Inflammatory macrophage (primary cell): ENCODE data around the gene NRG3.

ENCODE experiments used
- DNase-seq, 2 donors: peaks; one replicate each; pipeline ENCODE4 v3.0.0-alpha.2; 2020 to 2022

NRG3 gene

GRCh38 chr10:82497439-82497838, 622.4 kb downstream of the NRG3 start:
- DNase-seq: no peak

- DNase-seq: no peak
Observed at GRCh38 chr10:82498976-82499375, 624.0 kb downstream of the NRG3 start.

GRCh38 chr10:82505009-82505408, 630.0 kb downstream of the NRG3 start:
- no peak for DNase-seq

- no peak for DNase-seq
Observed at GRCh38 chr10:82506680-82507376, 631.8 kb downstream of the NRG3 start.

GRCh38 chr10:82515256-82515655, 640.3 kb downstream of the NRG3 start:
- no peak for DNase-seq

GRCh38 chr10:82529062-82529461, 654.1 kb downstream of the NRG3 start:
- no peak for DNase-seq

GRCh38 chr10:82535457-82535856, 660.5 kb downstream of the NRG3 start:
- no peak for DNase-seq

- no peak for DNase-seq
Observed at GRCh38 chr10:82536668-82537067, 661.7 kb downstream of the NRG3 start.

- no peak for DNase-seq
Observed at GRCh38 chr10:82538272-82538671, 663.3 kb downstream of the NRG3 start.

- no peak for DNase-seq
Observed at GRCh38 chr10:82543631-82544030, 668.6 kb downstream of the NRG3 start.

- no peak for DNase-seq
Observed at GRCh38 chr10:82544377-82544776, 669.4 kb downstream of the NRG3 start.

GRCh38 chr10:82551506-82551905, 676.5 kb downstream of the NRG3 start:
- DNase-seq: no peak

GRCh38 chr10:82552267-82552666, 677.3 kb downstream of the NRG3 start:
- no peak for DNase-seq

- DNase-seq: no peak
Observed at GRCh38 chr10:82554381-82554780, 679.4 kb downstream of the NRG3 start.

GRCh38 chr10:82558014-82558607, 683.1 kb downstream of the NRG3 start:
- no peak for DNase-seq

- DNase-seq: no peak
Observed at GRCh38 chr10:82564353-82565196, 689.6 kb downstream of the NRG3 start.

GRCh38 chr10:82565197-82565575, 690.2 kb downstream of the NRG3 start:
- no peak for DNase-seq

GRCh38 chr10:82572744-82573143, 697.8 kb downstream of the NRG3 start:
- no peak for DNase-seq

GRCh38 chr10:82574081-82574480, 699.1 kb downstream of the NRG3 start:
- DNase-seq: no peak

GRCh38 chr10:82575318-82575717, 700.3 kb downstream of the NRG3 start:
- no peak for DNase-seq

GRCh38 chr10:82576093-82576492, 701.1 kb downstream of the NRG3 start:
- no peak for DNase-seq

GRCh38 chr10:82581940-82582339, 706.9 kb downstream of the NRG3 start:
- DNase-seq: no peak

GRCh38 chr10:82591421-82591820, 716.4 kb downstream of the NRG3 start:
- DNase-seq: no peak

GRCh38 chr10:82597840-82598239, 722.8 kb downstream of the NRG3 start:
- no peak for DNase-seq
